HUES48 (cell line): ENCODE measurements around the gene ZNRF2.

Experiments used
- H3K27ac ChIP-seq: one replicate; pipeline ENCODE4 v1.7.0; 2013; ENCODE audit warnings: low read depth, low read length, inconsistent platforms
- H3K27me3 ChIP-seq: 2 replicates; pipeline ENCODE4 v1.6.1; 2013; ENCODE audit warnings: mild to moderate bottlenecking, low read length; ENCODE audit not compliant: control insufficient read depth, insufficient read depth
- H3K36me3 ChIP-seq: 2 replicates; pipeline ENCODE4 v1.6.1; 2013; ENCODE audit warnings: low read length; ENCODE audit not compliant: control insufficient read depth, insufficient read depth
- H3K4me1 ChIP-seq: 2 replicates; pipeline ENCODE4 v1.6.1; 2013; ENCODE audit warnings: mild to moderate bottlenecking, low read length; ENCODE audit not compliant: control insufficient read depth, insufficient read depth
- H3K4me3 ChIP-seq: 2 replicates; pipeline ENCODE4 v1.5.1; 2013; ENCODE audit warnings: mild to moderate bottlenecking, low read depth, low read length
- H3K9ac ChIP-seq: 2 replicates; pipeline ENCODE4 v1.6.1; 2013; ENCODE audit warnings: mild to moderate bottlenecking, low read depth, low read length, moderate library complexity
- H3K9me3 ChIP-seq: 2 replicates; pipeline ENCODE4 v1.6.1; 2013; ENCODE audit warnings: low read length; ENCODE audit not compliant: control insufficient read depth, insufficient read depth

Gene ZNRF2

GRCh38 chr7:30308389-30308788 lies 24.0 kb downstream of the ZNRF2 start:
- Histone ChIP-seq H3K9ac (no peak overlapping the region), H3K4me3 (no peak overlapping the region), H3K4me1 (peaks cover 64% of the 10 kb centered on the region), H3K27me3 (no peaks in the 10 kb centered on the region), H3K36me3 (no peaks in the 10 kb centered on the region), H3K27ac (no peak overlapping the region), H3K9me3 (no peaks in the 10 kb centered on the region)

GRCh38 chr7:30309302-30309701 lies 24.9 kb downstream of the ZNRF2 start:
- Histone ChIP-seq H3K36me3 (no peaks in the 10 kb centered on the region), H3K27me3 (no peaks in the 10 kb centered on the region), H3K9ac (no peak overlapping the region), H3K4me3 (no peak overlapping the region), H3K4me1 (peaks cover 59% of the 10 kb centered on the region), H3K9me3 (no peaks in the 10 kb centered on the region), H3K27ac (no peak overlapping the region)

- Histone ChIP-seq H3K4me1 (peaks cover 56% of the 10 kb centered on the region), H3K4me3 (no peak overlapping the region), H3K27ac (no peak overlapping the region), H3K27me3 (no peaks in the 10 kb centered on the region), H3K36me3 (no peaks in the 10 kb centered on the region), H3K9me3 (no peaks in the 10 kb centered on the region), H3K9ac (no peak overlapping the region)
Observed at GRCh38 chr7:30309842-30310435, 25.5 kb downstream of the ZNRF2 start.

- no peak overlapping the region for H3K4me3 ChIP-seq
- no peak overlapping the region for H3K9ac ChIP-seq
- no peak overlapping the region for H3K27ac ChIP-seq
- H3K9me3 ChIP-seq = no peaks in the 10 kb centered on the region
- H3K4me1 ChIP-seq = peaks cover 61% of the 10 kb centered on the region
- H3K27me3 ChIP-seq = no peaks in the 10 kb centered on the region
- H3K36me3 ChIP-seq = no peaks in the 10 kb centered on the region
Observed at GRCh38 chr7:30310674-30311362, 26.4 kb downstream of the ZNRF2 start.

- no peak overlapping the region for H3K4me3 ChIP-seq
- H3K4me1 ChIP-seq = peaks cover 59% of the 10 kb centered on the region
- H3K9me3 ChIP-seq = no peaks in the 10 kb centered on the region
- H3K9ac ChIP-seq = no peak overlapping the region
- H3K27me3 ChIP-seq = no peaks in the 10 kb centered on the region
- H3K27ac ChIP-seq = no peak overlapping the region
- H3K36me3 ChIP-seq = no peaks in the 10 kb centered on the region
Observed at GRCh38 chr7:30312178-30312577, 27.8 kb downstream of the ZNRF2 start.

GRCh38 chr7:30313348-30313747 lies 29.0 kb downstream of the ZNRF2 start:
- H3K4me1 ChIP-seq = peaks cover 55% of the 10 kb centered on the region
- no peaks in the 10 kb centered on the region for H3K9me3 ChIP-seq
- no peak overlapping the region for H3K4me3 ChIP-seq
- no peaks in the 10 kb centered on the region for H3K27me3 ChIP-seq
- H3K36me3 ChIP-seq = no peaks in the 10 kb centered on the region
- no peak overlapping the region for H3K9ac ChIP-seq
- H3K27ac ChIP-seq = no peak overlapping the region

GRCh38 chr7:30313793-30314192 lies 29.4 kb downstream of the ZNRF2 start:
- no peaks in the 10 kb centered on the region for H3K36me3 ChIP-seq
- peaks cover 53% of the 10 kb centered on the region for H3K4me1 ChIP-seq
- H3K4me3 ChIP-seq = no peak overlapping the region
- H3K9me3 ChIP-seq = no peaks in the 10 kb centered on the region
- no peak overlapping the region for H3K27ac ChIP-seq
- H3K27me3 ChIP-seq = no peaks in the 10 kb centered on the region
- no peak overlapping the region for H3K9ac ChIP-seq

- Histone ChIP-seq H3K36me3 (no peaks in the 10 kb centered on the region), H3K4me1 (peaks cover 62% of the 10 kb centered on the region)
Observed at GRCh38 chr7:30315589-30315988, 31.2 kb downstream of the ZNRF2 start.

GRCh38 chr7:30320392-30320791 lies 36.0 kb downstream of the ZNRF2 start:
- Histone ChIP-seq H3K9me3 (no peaks in the 10 kb centered on the region), H3K9ac (no peak overlapping the region), H3K4me1 (peaks cover 73% of the 10 kb centered on the region), H3K27me3 (no peaks in the 10 kb centered on the region), H3K4me3 (0 out of 2 replicates have a peak overlapping the region, but pooled peaks have one; percentile 31), H3K27ac (peak overlapping the region; percentile 52), H3K36me3 (no peaks in the 10 kb centered on the region)

More at GRCh38 chr7:30315589-30315988, 31.2 kb downstream of the ZNRF2 start:
- H3K27me3 ChIP-seq = no peaks in the 10 kb centered on the region
- H3K4me3 ChIP-seq = no peak overlapping the region
- no peak overlapping the region for H3K9ac ChIP-seq
- no peak overlapping the region for H3K27ac ChIP-seq
- no peaks in the 10 kb centered on the region for H3K9me3 ChIP-seq

- Histone ChIP-seq H3K9ac (0 out of 2 replicates have a peak overlapping the region, but pooled peaks have one; percentile 13), H3K4me1 (peaks cover 75% of the 10 kb centered on the region), H3K4me3 (peak overlapping the region; percentile 31), H3K27ac (peak overlapping the region; percentile 52), H3K9me3 (no peaks in the 10 kb centered on the region), H3K36me3 (no peaks in the 10 kb centered on the region), H3K27me3 (no peaks in the 10 kb centered on the region)
Observed at GRCh38 chr7:30321089-30321881, 36.9 kb downstream of the ZNRF2 start.

GRCh38 chr7:30321882-30322192 lies 37.4 kb downstream of the ZNRF2 start:
- H3K36me3 ChIP-seq = no peaks in the 10 kb centered on the region
- no peaks in the 10 kb centered on the region for H3K9me3 ChIP-seq
- no peak overlapping the region for H3K4me3 ChIP-seq
- H3K9ac ChIP-seq = no peak overlapping the region
- peak overlapping the region; percentile 52 for H3K27ac ChIP-seq
- H3K27me3 ChIP-seq = no peaks in the 10 kb centered on the region
- peaks cover 71% of the 10 kb centered on the region for H3K4me1 ChIP-seq
